Caki2 (cell line): ENCODE measurements around the gene FAM136A. TPM values are rescaled to one million over a fixed set of nuclear protein-coding genes. Genes with fewer than 3 reads are reported as not detected.

Experiments used
- DNase-seq: peaks from one replicate; pipeline ENCODE4 v3.0.0-alpha.2; 2015; ENCODE audit warnings: low read depth
- in situ Hi-C: cut with HindIII; loops from 2 replicates; pipeline ENCODE4 v1.10.0; 2016; ENCODE audit warnings: low sequenced_read_pairs, low pct_unique_long_range_greater_than_20kb, mixed read lengths
- total RNA-seq: library from RNA; depleted of rRNA; stranded (reverse); fragments of >200 nt; shearing (Covaris generic); gene quantifications from 2 replicates; pipeline ENCODE4 v1.2.3, GENCODE V29; 2014; ENCODE audit warnings: low replicate concordance; rRNA removed

Gene FAM136A
- 56.1 and 59.9 TPM in 2 replicates for total RNA-seq

DNA sequence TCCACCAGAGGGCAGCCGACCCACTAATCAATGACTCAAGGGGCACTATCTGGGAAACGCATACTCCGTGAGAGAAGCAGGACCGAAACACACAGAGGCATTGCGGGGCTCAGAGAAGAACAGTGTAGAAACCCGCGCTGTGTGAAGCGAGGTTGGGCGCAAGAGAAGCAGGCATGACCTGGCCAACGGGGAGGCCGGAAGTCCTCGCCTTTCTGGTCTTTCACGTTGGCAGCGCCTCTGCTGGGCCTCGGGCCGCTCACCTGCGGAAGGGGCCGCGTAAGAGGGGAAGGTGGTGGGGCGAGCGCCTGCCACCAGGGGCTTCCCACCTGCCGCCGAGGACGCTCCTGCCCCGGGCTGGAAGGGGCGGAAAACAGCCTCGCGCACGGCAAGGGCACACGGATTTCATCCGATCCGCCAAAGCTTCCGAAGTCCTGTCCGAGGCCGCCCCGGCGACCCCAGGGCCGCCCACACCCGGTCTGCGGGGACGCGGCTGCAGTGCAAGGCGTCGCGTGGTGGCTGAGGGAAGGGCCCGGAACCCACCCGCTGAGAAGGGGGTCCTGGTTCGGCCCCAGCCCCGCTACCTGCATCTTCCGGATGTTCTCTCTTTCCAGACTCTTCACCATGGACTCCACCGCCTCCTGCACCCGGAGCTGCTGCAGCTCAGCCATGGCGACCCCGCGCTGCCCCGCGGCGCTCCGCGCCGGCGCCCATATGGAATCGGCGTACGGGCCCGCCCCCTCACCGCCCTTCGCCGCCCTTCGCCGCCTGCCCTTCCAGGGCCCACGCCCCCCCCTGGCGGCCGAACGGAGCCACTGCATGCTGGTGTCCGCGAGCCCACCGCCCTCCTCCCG is at the start of gene FAM136A:
TSS of gene FAM136A (minus strand) at position 724 of the 851 bp plus-strand sequence. CDS start at position 668, 56 bp downstream.
- peak; percentile 80 for DNase-seq
- in situ Hi-C loops: no loop called here

DNA sequence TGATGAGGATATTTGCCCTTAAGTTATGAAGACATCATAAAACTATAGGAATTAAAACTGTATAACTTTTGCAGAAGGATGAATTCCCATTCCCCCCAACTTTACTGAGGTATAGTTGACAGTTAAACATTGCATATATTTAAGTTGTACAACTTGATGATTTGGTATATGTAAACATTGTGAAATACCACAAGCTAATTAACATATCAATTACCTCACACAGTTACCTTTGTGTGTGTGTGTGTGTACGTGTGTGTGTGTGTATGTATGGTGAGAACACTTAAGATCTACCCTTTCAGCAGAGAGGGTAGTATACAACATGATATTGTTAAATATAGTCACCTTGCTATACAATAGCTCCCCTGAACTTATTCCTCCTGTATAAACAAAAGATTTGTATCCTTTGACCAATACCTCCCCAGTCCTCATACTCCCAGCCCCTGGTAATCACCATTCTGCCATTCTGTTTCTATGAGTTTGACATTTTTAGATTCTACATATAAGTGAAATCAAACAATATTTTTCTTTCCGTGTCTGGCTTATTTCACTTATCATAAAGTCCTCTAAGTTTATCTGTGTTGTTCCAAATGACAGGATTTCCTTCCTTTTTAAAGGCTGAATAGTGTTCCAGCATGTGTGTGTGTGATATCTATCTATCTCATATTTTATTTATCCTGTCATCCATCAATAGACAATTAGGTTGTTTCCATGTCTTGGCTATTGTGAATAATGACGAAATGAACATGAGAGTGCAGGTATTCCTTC is 48.2 kb upstream of the FAM136A start:
- no peak for DNase-seq
- in situ Hi-C loops: no loop called here

DNA sequence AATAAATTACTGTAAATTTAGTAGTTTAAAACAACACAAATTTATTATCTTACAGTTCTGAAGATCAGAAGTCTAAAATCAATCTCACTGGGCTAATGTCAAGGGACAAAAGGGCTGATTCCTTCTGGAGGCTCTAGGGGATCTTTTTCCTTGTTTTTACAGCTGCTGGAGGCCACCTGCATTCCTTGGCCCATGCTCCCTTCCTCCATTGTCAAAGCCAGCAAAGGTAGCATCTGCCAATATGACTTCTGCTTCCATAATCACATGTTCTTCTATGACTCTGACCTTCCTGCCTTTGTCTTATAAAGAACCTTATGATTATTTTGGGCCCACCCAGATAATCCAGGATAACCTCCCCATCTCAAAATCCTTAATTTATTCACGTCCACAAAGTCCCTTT is 46.0 kb upstream of the FAM136A start:
- in situ Hi-C loops: no loop called here
- DNase-seq: no peak

DNA sequence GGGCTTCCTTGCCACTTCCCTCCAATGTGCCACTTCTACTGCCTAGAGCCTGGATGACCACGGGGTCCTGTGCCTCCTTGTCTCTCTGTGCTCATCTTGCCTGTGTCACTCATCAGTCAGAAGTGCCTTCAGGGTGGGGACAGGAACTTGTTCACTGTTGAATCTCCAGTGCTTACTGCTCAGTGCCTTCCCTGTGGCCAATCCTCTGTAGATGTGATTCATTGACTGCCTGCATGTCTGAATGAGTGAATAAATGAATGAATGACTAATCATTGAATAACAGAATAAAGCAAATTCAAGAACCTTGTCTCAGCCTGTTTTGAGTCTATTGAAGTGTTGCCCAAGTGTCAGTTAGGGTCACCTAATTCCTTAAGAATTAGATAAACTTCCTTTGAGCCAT is 42.3 kb upstream of the FAM136A start:
- peak; percentile 50 for DNase-seq
- in situ Hi-C loops: no loop called here

DNA sequence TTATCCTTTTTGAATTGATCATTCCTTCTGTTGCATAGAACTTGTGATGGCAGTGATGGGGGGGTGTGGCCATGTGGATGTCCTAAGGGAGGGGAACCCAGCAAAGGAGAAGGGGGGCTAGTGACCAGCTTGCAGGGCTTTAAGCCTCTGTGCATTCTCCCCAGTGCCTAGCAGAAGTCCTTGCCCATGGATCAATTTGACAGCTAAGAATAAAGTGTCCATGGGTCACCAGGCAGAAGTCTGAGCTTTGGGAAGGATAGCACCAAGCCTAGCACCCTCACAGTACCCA is 39.6 kb upstream of the FAM136A start:
- DNase-seq: no peak
- in situ Hi-C loops: no loop called here

DNA sequence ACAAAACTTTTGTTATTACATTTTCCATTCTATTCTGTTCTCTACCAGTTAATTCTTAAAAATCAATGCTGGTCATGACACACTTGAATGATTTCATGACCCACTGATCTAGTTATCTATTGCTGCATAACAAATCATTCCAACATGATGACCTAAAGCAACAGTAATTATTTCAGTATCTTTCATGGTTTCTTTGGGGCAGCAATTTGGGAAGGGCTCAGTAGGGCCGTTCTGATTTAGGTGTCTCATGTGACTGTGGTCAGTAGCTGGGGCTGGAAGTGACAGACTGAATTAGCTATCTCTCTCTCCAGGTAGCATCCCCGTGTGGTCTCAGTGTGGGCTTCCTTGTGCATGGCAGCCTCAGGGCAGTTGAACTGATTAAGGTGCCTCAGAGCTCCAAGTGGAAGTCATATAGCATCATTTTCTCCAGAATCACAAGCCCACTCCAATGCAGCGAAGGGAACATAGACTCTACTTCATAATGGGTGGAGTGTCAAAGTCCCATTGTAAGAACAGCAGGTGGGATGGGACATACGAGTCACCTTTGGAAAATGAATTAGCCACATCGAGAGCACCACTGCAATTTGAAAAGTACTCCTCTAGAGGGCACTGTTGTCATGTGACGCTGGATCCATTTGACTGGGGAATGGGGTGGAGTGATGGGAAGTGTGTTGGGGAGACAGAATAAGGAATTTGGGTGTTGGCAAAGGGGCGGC is 39.1 kb upstream of the FAM136A start:
- DNase-seq: peak; percentile 66

DNA sequence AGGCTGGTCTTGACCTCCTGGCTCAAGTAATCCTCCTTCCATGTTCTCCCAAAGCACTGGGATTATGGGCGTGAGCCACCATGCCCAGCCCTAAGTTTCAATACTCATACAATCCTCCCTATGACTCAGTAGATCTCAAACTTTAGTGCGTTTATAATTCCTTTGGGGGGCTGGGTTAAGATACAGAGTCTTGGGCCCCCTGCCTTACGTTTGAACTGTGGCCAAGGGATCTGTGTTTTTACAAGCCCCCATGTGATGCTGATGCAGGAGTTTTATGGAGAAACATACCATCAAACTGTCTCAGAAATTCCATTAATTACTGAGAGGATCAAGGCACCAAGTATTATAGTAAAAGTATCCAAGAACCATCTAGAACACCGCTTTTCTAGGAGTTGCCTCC is 38.2 kb upstream of the FAM136A start:
- in situ Hi-C loops: no loop called here
- no peak for DNase-seq

More for the DNA sequence above, 39.1 kb upstream of the FAM136A start:
- in situ Hi-C loops: no loop called here

DNA sequence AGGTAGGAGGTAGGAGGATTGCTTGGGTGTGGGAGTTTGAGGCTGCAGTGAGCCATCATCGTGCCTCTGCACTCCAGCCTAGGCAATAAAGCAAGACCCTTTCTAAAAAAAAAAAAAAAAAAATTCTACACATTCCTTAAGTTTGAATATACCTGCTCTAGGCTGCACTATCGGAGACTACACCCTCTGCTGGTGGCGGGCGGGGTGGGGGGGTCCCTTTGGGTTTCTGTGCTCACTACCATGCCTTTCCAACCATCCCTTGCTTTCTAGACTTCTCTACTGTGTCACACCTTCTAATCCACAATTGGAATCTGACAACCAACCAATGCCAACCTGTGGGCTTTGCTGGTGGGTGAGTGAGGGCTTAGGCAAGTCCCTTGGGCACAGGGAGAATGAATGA is 34.7 kb upstream of the FAM136A start:
- in situ Hi-C loops: no loop called here
- no peak for DNase-seq

DNA sequence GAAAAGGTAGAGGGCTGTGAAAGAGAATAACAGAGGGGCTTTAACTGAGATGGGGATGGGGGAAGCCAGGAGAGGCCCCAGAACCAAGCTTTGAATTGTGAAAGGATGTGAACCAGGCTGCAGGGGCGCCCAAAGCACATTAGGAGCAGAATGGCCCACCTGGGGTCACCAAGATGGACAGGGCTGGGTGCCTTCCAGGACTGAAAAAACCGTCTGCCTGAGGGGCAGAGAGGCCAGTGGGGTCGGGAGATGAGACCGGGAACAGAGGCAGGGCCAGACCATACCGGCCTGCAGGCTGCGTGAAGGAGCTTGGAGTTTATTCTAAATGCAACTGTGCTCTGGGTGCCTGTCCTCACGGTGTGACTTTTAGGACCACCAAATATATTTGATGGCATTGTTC is 29.1 kb upstream of the FAM136A start:
- in situ Hi-C loops: no loop called here

DNA sequence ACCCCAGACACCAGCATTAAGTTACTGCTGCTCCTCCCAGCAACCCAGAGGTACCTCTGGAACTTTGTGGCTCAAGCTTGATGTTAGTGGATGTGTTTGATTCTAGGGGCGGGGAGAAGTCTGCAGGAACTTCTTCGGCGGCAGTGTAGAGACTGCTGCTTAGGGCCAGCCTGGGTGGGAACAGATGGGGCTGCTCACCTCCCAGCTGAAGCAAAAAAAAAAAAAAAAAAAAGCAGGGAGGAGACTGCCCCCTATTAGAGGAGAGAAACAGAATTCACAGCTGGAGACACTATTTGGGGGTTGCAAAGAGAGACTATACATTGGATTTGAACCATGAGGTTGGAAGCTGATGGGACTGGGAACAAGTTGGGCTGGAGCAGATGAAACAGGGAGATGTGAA is 28.6 kb upstream of the FAM136A start:
- no peak for DNase-seq
- in situ Hi-C loops: no loop called here

More for the DNA sequence above, 29.1 kb upstream of the FAM136A start:
- DNase-seq: no peak

DNA sequence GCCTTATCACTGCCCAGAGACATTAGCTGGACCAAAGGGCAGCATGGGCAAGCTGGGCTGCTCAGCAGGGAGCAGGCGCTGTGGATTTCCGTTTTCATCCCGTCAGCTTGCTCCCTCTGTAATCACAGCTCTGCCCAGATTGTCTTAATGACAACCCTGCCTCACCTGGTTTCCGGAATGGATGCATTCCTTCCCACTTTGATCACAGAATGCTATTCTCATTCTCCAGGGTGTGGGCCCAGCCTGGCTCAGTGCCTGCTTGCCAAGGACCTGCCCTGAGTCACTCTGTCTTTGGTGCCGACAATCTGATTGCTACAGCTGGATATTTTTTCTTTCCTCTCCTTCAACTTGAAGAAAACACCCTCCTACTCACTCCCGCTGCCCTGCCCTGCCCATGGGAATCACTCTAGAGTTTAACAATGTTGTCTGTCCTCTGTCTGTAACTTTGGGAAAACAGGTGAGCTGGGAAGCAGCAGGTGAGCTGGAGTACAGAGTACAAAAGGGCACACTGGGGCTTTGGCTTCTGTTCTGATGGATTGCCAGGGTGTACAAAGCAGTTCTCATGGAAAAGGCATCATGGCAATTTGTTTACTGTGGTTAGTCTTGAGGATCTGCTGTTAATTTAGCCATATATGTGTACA is 27.2 kb upstream of the FAM136A start:
- in situ Hi-C loops: no loop called here
- DNase-seq: peak; percentile 73

DNA sequence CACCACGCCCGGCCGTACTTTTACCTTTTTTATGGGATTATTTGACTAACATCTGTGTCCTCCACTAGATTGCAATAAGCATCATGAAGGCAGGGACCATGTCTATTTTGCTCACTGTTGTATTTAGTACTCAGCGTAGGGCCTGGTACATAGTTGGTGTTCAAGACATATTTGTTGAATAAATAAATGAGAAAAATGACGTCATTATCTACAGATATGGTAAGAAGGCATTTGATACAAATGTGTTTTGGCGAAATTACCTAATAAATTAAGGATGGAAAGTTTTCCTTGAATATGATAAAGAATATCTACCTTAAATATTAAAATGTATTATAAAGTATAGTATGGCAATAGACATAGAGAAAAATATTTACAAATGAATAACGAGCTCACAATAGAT is 24.0 kb upstream of the FAM136A start:
- no peak for DNase-seq
- in situ Hi-C loops: no loop called here

DNA sequence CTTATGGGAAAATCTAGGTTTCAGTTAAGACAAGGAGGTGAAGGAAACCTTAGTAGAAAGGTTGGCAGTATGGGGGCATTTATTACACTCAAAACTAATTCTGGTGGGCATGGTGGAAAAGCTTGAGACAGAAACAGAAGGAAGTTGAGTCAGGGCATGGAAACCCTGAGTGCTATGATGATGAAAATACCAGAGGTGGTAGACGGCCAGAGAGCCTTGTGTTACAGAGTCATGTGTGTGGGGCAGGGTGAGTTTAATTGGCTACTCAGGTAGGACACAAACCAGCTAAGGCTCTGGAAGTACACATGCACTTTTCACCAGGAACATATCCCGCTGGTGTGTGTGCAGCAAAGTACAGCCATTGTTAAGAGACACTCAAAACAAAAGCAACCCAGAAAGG is 20.7 kb upstream of the FAM136A start:
- DNase-seq: no peak
- in situ Hi-C loops: no loop called here

DNA sequence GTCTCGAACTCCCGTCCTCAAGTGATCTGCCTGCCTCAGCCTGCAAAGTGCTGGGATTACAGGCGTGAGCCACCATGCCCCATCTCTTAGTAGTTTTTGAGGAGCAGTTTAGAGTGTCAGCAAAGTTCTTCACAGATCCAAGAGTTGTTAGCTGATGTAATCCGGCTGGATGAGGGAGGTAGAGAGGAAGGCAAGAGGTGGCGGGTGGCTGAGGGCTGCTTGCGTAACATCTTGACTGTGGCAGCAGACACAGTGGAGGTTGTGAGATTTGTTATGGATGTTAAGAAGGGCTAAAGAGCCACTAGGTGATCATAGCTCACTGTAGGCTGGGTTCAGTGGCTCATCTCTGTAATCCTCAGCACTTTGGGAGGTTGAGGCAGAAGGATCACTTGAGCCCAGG is 19.5 kb upstream of the FAM136A start:
- DNase-seq: no peak
- in situ Hi-C loops: no loop called here

DNA sequence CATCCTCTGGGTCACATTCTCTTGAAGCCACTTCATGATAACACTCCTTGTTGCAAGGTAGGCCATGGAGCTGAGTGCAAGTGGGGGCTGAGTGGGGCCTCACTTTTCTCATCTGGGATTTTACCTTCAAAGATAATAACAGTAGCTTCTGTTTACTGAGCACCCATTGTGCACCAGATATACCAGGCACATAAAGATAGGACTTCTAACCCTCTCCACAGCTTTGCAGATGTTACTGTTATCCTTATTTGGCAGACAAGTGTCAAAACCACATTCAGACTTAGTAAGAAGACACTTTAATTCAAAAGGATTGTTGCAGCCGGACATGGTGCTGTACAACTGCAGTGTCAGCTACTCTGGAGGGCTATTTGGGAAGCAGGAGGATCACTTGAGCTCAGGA is 12.8 kb upstream of the FAM136A start:
- in situ Hi-C loops: no loop called here

DNA sequence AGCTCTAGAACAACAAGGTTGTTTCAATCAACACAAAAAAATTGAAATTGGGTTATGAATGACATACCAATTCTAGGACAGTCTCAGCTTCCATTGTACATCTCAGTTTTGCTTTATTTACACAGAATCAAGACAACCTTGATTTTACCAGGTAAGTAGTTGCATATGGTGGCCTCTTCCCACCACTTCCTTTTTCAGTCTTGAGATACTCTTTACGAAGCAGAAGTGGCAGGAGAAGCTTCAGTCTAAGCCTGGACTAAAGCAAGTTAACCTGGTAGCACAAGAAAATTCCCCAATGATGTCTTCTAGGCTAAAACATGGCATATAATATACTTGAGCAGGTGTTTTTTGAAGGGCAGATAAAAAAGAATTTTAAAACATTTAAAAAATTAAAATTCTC is 10.7 kb upstream of the FAM136A start:
- DNase-seq: no peak
- in situ Hi-C loops: no loop called here

More for the DNA sequence above, 12.8 kb upstream of the FAM136A start:
- no peak for DNase-seq

DNA sequence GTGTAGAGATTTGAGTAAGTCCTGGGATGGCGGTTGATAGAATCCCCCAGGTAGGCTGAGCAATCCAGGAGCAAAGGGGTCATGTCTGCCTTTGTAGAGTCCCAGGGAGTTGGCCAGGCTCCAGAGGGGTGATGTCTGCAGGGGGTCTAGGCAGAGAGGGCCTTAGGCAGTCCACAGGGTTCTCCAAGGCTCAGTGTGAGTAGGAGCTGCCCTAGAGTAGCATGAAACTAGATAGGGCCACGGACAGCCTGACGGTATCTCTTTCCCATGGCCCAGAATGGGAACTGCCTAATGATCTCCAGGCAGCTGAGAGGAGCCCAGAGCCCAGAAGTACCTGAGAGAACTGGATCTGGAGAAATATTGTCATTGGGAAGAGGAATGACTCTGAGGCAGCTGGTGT is 9.0 kb upstream of the FAM136A start:
- in situ Hi-C loops: no loop called here
- no peak for DNase-seq

DNA sequence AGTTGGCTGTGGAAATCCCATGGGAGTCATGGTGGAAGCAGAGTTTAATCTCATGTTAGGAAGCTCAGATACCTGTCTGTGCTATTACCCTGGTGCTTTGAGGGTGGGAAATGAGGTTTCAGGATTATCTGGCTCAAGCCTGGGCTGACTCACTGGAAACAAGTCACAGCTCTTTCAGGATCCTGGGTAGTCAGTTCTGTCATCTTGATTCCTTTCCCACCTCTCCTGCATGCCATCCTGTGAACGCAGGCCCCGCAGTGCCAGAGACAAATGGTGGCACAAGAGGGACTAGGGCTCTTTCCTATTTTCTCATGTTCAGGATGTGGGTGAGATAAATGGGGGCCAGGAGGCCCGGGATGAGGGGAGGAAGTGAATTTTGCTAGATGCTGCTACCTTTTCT is 3.7 kb upstream of the FAM136A start:
- in situ Hi-C loops: no loop called here
- no peak for DNase-seq

DNA sequence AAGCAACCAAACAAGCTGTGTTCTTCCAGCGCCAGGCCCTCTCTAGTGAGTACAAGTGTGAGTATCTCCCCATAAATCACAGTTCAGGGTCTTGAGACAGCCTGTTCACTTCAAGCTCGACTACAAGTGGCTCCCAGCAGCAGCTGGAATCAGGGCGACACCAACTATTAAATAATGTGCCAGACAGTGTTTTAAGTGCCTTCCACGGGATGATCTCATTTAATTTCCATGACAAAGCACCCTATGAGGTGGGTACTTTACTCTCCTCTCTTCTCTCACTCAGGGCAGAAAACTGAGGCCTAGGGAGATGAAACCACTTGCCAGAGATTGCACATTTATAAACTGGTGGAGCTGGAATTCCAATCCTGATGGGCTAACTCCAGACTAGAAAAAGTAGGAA is 2.6 kb upstream of the FAM136A start:
- DNase-seq: no peak
- in situ Hi-C loops: no loop called here
